Measurements from ENCODE around the gene UBE3B.

UBE3B gene

DNA sequence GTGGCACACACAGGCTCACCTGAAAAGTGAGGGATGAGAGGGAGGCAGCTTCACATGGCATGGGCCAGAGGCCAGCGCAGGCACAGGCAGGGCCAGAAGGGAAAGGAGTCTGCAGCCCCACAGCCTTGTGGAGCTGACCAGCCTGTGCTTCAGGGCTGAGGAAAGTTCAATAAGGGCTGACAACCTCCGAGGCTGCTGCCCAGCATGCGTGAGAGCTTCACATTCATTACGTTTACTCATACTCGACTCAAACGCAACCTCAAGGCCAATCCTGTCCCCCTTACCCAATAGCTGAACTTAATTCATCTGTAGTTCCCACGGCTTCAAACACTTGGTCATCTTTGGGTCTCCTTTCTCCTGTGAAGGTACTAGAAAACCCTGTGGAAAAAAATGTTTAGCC, 91.1 kb downstream of the UBE3B start:
- no peak for DNase-seq

DNA sequence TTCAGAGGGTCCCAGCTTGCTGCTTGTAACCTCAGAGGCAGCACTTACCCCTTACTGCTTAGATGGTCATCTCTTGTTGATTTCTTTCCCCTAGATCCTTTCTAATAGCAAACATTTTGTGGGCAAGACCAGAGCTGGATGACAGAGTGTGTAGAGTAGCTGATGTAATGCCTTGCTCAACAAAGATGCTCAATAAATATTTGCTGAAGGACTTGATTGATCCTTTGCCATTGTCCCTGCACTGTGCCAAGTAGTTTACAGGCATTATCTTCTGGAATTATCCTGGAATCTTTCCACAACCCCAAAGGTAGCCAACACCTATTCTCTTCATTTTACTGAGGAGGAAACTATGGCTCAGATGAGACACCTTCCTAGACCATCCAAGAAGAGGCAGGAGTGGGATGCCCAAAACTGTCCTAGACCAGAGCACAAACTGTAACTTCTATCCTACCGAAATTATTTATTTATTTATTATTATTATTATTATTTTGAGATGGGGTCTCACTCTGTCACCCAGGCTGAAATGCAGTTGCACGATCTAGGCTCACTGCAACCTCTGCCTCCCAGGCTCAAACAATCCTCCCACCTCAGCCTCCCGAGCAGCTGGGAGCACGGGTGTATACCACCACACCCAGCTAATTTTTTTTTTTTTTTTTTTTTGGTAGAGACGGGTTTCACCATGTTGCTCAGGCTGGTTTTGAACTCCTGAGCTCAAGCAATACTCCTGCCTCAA, 94.5 kb downstream of the UBE3B start:
- no peak for DNase-seq

DNA sequence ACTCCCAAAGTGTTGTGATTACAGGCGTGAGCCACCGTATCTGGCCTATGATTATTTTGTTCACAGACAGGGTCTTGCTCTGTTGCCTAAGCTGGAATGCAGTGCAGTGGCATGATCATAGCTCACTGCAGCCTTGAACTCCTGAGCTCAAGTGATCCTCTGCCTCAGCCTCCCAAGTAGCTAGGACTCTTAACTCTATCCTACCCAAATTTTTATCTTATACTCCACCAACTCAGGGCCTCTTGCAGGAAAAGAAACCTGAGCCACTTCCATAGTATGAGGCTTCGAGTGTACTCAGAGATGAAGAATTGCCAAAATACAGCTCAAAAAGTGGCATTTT, 95.0 kb downstream of the UBE3B start:
- DNase-seq, result no peak

DNA sequence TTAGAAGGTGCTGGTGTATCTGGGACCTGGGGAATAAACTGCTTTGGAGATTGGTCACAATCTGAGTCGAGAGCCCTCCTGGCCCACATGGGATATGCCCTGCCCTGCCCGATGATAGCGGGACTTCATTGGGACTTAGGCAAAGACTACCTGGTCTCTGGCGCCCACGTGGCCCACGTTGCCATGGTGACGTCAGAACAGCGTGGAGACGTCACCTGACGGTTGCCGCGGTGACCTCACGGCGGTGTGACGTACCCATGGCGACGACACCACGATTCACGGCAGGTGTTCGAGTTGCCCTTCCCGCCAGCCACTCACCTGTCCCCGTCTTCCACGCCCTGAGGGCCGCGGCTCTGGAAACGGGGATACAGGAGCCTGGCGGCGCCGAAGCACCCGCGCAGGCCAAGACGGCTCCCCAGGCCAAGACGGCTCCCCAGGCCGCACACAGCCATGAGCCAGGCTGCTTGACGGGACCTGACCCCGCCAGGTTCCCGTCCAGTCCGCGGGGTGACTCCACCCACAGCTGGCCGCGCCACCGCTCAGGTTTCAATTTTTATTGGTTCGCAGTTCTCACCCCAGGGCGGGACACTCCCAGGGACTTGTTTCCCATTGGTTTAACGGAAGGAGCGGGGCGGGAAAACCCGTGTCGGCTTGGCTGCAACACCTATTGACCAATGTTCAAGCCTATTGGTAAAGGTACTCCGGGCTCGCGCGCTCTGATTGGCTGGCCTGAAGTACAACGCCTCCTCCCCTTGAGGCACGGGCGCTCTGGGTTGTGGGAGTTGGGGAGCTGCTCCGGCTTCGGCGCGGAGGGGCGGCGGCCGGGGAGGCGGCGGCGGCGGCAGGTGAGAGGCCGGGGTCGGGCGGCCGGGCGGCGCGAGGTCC, 95.8 kb downstream of the UBE3B start, which contains the start of the genes MMAB and MVK:
MMAB (minus strand) TSS at position 476 of the 885 bp plus-strand sequence; CDS start at position 452, 24 bp downstream.
MVK (plus strand) TSS at position 766 of the 885 bp plus-strand sequence. CDS start 1,029 bp downstream, outside the sequence.
- peak; percentile 75 to 100 (median 98) for DNase-seq

DNA sequence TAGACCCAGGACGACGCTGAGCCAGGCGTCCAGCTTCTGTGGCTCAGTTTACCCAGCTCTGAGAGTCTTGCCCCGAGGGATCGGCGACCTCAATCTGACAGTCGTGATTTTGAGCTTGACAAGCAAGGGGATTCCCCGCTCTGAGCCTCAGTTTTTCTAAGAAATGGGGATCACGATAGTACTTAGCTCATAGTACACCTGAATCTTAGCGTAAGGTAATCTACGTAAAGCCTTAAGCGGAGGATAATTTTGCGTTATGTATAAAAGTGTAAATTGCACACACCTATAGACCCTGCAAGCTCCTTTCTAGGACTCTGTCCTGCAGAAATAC, 96.4 kb downstream of the UBE3B start:
- no peak for DNase-seq

DNA sequence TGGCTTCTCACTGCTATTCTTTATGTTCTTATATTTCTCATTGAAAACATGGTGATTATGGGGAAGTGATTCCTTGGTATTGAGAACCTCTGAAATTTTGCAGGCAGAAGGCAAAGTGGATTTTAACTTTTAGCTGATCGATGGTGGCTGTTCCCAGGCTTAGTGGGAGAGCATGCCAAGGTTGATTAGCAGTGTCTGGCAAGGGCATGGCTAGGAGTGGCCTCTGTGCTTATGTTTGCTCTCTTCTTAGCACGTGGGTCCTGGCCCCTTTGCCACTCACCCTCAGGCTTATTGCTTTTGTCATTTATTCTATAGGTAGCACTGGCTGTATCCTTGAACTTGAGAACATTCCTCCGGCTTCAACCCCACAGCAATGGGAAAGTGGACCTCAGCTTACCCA, 98.2 kb downstream of the UBE3B start:
- no peak for DNase-seq

DNA sequence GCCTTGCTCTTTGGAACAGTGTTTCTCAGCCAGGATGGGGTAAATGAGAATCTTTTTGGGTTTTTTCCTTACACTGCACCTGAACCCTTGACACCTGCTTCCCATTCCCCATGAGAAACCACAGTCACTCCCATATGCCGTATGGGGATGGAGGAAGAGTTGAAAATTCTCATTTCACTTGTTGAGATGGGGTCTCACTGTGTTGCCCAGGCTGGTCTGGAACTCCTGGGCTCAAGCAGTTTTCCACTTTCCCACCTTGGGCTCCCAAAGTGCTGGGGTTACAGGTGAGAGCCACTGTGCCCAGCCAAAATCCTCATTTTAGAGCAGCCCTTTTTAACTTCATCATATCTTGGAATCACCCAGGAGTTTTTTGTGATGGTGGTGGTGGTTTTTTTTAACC, 99.9 kb downstream of the UBE3B start:
- DNase-seq, result no peak

DNA sequence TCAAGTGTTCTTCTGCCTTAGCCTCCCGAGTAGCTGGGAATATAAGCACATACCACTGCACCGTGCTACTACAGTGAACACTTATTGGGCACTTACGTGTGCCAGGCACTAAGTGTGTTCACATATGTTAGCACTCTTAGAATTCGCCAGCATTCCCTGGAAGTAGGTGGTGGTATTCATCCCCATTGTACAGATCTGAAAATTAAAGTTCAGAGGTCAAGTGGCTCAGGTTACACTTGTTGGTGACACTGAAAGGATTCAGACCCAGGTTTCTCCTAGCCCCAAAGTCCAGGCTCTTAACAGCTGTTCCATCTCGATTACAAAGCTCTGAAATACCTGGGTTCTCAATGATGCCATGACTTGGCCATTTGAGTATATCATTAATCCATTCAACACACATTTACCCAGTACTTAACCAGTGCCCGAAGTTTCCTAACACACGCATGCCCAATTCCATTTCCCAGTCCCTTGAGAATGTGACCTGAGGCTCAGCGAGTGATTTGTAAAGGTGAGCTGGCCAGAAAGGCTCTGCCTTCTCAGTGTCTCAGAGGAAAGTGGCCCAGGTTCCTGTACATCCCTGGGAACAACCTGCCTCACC, 101.0 kb downstream of the UBE3B start:
- DNase-seq, result no peak

DNA sequence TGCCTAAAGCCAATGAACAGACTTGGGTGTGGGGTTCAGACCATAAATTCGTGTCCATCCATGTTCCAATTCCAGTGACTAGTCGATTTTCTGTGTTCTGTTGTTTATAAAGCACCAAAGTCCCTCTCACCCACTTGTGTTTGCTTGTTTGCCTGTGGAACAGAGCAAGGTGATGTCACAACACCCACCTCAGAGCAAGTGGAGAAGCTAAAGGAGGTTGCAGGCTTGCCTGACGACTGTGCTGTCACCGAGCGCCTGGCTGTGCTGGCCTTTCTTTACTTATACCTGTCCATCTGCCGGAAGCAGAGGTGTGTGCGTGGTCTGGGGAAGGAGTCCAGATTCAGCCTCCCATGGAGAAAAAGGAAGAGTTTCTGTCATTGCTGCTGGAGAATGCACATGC, 102.2 kb downstream of the UBE3B start:
- no peak for DNase-seq

DNA sequence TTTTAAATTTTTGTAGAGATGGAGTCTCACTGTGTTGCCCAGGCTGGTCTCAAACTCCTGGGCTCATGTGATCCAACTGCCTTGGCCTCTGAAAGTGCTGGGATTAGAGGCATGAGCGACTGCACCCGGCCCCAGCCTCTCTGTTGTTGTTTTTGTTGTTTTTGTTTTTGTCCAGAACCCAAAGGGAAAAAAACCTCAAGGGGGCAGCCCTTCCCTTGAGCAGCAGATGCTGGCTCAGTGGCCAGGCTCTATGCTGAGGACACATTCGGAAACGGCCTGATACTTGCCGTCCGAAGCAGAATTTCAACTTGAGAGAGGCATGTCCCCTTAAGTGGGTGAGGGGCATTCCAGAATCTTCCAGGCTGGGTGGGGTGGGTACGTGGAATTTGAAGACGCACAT, 102.8 kb downstream of the UBE3B start:
- DNase-seq, result peak in 1 of 51 donors; percentile 17

DNA sequence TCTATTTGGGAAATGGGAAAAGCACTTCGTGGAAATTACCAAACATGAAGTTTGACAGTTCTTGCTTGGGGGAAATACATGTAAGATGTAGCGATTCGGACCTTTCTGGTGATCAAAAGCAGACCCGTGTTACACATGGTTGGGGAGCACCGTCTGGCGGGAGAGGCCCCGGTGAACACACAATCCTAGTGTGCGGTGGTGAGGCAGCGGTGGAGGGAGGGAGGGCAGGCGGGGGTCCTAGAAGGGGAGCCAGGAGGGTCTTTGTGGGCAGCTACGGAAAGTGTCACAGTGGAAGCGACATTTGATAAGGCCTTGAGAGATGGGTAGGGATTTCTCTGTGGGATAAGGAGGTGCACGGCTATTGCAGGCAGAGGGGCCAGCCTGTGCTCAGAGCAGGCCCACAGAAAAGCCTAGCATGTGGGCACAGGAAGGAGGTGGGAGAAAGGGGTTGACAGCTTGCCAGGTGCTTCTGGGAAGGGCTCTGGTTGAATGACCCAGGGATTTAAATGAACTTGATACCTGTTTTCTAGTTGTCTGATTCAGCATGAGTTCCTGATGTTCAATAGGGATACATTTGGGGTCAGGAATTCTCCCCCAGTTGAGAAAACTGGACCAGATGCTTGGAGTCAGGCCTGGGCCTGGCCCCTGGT, 103.4 kb downstream of the UBE3B start:
- DNase-seq, result no peak

DNA sequence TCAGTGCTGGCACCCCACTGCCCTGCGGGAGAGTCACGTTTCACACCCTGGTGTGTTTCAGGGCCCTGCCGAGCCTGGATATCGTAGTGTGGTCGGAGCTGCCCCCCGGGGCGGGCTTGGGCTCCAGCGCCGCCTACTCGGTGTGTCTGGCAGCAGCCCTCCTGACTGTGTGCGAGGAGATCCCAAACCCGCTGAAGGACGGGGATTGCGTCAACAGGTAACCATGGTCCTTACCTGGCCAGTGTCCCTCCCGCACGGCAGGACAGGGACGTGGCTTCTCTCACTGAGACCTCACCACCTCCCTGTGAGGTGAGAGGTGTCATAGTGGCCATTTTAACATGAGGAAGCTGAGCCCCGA, 103.9 kb downstream of the UBE3B start:
- no peak for DNase-seq

DNA sequence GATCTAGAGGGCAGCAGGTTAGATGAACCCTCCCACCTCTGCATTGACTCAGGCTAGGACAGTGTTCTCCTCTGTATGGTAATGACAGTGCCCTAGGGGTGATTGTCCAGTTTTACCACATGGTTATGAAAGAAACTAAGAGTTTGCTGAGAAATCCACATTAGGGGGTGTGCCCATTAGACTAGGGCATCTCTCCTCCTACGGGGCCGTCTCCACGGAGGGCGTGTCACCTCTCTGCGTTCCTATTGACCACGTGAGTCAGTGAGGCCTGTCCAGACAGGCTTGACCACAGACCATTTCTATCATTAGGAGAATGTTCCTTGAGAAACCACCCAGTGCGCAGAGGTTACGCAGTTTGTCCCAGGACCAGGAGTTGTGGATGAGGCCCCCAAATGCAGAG, 104.4 kb downstream of the UBE3B start:
- DNase-seq, result no peak

DNA sequence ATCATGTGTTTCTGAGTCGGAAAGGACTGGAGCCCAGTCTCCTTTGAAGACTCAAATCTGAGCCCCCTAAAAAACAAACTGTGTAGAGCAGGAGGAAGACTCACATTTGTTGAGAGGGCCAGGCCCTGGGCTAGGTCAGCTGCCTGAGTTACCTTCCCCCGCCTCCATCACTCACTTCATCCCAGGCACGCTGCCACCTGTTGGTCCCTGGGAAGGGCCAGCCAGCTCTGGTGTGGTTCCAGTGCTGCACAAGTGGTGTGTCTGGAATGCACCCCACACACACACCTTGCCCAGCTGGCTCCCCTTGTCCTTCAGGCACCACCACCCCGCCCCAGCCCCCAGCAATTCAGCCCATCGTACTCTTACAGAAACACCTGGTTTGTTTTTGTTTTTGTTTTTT, 105.2 kb downstream of the UBE3B start:
- DNase-seq, result no peak

DNA sequence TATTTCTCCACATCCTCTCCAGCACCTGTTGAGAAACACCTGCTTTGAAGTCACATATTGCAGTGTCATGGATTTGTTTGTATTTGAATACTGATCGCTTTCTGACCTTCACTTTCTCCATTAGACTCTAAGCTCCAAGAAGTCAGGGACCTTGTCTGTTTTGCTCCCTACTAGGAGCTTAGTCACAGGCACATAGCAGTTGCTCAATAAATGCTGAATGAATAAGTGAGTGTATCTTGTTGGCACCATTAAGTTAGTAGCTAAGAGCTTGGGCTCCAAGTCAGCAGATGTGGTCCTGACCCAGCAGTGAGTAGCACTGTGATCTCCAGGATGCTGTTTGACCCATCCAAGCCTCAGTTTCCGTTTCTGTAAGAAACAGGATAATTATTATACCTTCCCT, 106.3 kb downstream of the UBE3B start:
- DNase-seq, result no peak

Data from hypothalamus (tissue), 51 donors.